RWPE1 (cell line): Measurements from ENCODE around the gene RIGI.
A peak's percentile ranks its signal among the peaks of the same experiment; 100 is the strongest.

Source experiments
- CTCF ChIA-PET: fragments of 350-600 bp; sonication (Branson Sonifier 250); formaldehyde crosslinking; extraction: SDS; loops from one replicate; lab custom pipeline; 2021; lab: Yijun Ruan, JAX
- POLR2A ChIA-PET: fragments of 400-600 bp; formaldehyde crosslinking; extraction: SDS; loops from one replicate; lab custom pipeline; 2020; ENCODE audit warnings: antibody characterized with exemption; ENCODE audit not compliant: low non-redundant PET; lab: Yijun Ruan, JAX
- DNase-seq: peaks from one replicate; pipeline ENCODE4 v3.0.0; 2012; ENCODE audit warnings: low spot score
- H3K27ac ChIP-seq: fragments of 450-650 bp; 2 replicates; pipeline ENCODE4 v1.5.1; 2017
- TF ChIP-seq, protein P1 (sequence below): fragments of 450-650 bp; conservative IDR thresholded peaks from 2 replicates; pipeline ENCODE4 v1.5.1; 2017; ENCODE audit warnings: low read depth, mild to moderate bottlenecking

RIGI gene

DNA sequence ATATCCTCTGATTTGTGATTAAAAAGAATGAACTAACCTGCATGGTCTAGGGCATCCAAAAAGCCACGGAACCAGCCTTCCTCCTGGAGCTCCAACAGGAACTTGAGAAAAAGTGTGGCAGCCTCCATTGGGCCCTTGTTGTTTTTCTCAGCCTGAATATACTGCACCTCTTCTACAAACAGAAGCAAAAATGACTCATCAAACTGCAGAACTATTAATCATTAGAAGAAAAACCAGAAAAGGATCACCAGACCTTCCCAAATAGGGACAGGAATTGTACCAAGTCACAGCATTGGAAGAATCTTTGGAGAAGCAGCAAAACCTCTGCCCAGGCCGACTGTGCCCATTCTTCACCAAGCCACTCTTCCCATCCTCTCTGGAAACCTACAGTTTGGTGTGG, 25.2 kb downstream of the RIGI start:
- no peak overlapping the region for H3K27ac ChIP-seq
- CTCF ChIA-PET = interaction anchor here (0.5 kb wide), 1 partner anchor 8 kb away, joined by 3 read pairs; no protein-coding TSS in a partner anchor
- TF ChIP-seq, protein P1, sequence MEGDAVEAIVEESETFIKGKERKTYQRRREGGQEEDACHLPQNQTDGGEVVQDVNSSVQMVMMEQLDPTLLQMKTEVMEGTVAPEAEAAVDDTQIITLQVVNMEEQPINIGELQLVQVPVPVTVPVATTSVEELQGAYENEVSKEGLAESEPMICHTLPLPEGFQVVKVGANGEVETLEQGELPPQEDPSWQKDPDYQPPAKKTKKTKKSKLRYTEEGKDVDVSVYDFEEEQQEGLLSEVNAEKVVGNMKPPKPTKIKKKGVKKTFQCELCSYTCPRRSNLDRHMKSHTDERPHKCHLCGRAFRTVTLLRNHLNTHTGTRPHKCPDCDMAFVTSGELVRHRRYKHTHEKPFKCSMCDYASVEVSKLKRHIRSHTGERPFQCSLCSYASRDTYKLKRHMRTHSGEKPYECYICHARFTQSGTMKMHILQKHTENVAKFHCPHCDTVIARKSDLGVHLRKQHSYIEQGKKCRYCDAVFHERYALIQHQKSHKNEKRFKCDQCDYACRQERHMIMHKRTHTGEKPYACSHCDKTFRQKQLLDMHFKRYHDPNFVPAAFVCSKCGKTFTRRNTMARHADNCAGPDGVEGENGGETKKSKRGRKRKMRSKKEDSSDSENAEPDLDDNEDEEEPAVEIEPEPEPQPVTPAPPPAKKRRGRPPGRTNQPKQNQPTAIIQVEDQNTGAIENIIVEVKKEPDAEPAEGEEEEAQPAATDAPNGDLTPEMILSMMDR = no peak
- DNase-seq = peak; percentile 54
- POLR2A ChIA-PET = no interaction called here

DNA sequence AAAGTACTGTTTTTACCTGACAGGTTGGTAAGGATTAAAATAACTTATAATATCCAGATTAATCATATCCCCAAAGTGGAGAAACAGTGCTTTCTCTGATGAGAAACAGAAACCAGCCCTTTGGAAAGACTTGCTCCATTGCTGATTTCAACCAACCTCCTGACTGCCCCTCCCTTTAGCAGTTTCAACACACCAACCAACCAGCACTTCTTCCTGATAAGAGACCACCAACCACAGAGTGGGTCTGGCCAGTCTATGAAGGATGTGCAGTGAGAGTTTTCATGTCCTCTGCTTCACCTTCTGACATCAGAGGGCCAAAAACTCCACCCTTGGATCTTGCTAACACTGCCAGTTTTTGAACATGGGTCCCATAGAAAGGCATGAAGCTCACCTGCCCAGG, 28.1 kb downstream of the RIGI start:
- POLR2A ChIA-PET = no interaction called here
- TF ChIP-seq, protein P1 = no peak
- DNase-seq = no peak
- H3K27ac ChIP-seq = no peak overlapping the region
- CTCF ChIA-PET = no interaction called here

DNA sequence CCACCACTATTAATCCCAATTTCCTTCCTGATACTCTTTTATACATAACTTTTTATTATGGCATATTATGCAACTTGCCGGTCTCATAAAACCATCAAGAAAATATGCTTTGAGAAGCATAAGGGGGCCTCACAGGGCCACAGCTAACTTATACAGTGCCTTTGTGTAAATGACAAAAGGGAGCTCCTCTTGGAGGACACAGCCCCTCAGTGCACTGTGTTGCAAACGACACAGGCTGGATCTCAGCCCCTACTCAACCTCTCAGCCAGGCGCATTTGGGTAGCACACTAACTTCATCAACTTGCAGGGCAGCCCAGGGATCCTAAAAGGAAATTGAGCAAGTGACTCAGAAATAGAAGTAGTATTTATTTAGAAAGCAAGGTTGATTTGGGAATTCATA, 35.4 kb downstream of the RIGI start:
- ChIA-PET CTCF (interaction anchor here (0.6 kb wide), 1 partner anchor 32 kb away, joined by 3 read pairs; no protein-coding TSS in a partner anchor), POLR2A (no interaction called here)
- DNase-seq = no peak
- TF ChIP-seq, protein P1 = no peak
- H3K27ac ChIP-seq = no peak overlapping the region

- TF ChIP-seq, protein P1 = no peak
- CTCF ChIA-PET = interaction anchor here (0.6 to 0.7 kb wide), 2 partner anchors 21 to 482 kb away, joined by 4 to 6 read pairs; no protein-coding TSS in a partner anchor
- POLR2A ChIA-PET = no interaction called here
- no peak overlapping the region for H3K27ac ChIP-seq
- no peak for DNase-seq
Observed at GRCh38 chr9:32487981-32488380, 38.0 kb downstream of the RIGI start.

DNA sequence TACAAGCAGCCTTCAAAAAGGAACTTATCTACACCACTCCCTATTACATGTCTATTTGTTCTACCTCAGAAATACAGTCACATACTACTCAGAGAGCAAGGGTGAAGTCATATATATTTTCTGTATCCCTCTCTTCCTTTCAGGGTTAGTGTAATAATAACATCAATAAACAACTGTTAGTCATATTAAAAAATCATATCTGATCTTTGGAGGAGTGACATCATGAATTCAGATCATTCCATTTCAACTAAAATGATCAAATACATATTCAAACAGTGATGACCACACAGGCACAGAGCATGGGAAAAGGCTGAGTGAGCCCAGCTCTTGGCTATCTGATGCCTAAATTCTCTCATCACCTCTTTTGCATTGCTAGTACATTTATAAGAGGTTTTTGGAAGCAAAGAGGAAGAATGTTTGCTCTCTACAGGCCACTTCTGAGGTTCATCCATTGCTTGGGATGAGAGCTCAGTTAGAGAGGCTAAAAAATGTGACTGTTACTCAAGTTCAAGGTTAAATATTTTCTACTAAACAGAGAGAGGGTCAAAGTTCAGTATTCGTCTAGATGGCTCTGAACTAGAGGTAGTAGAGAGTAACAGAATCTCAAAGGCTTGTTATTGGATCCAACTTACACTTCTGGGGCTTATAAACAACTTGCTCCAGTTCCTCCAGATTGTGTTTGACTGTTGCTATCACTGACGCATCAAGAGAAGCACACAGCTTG, 39.0 kb downstream of the RIGI start:
- TF ChIP-seq, protein P1 = no peak
- H3K27ac ChIP-seq = no peak overlapping the region
- DNase-seq = no peak
- POLR2A ChIA-PET = no interaction called here
- CTCF ChIA-PET = no interaction called here

DNA sequence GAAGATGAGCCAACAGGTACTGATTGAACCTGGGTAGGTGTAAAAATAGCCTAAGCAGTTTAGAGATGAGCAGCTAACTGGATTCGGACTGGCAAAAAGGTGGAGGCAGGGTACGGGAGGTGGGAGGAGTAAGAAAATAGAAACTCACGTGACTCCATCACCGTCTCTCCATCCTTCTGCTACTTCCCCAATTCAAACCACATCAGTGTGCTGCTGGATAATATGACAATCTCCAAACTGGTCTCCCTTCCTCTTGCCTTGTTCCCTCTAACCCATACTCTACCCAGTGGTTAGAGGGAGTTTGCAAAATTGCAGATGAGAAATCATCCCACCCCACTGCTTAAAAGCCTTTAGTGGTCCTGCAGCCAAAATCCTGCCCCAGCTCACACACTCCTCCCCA, 42.7 kb downstream of the RIGI start:
- TF ChIP-seq, protein P1 = no peak
- POLR2A ChIA-PET = no interaction called here
- CTCF ChIA-PET = interaction anchor here (0.5 kb wide), 1 partner anchor 8 kb away, joined by 4 read pairs; no protein-coding TSS in a partner anchor
- no peak overlapping the region for H3K27ac ChIP-seq
- DNase-seq = no peak
